Gastroesophageal sphincter (tissue), 4 donors: ENCODE data around the gene REPIN1. TPM values are rescaled to one million over a fixed set of nuclear protein-coding genes. Genes with fewer than 3 reads are reported as not detected.

Source experiments
- ATAC-seq: fragments of 150-250 bp; one replicate; pipeline ENCODE4 v1.9.1; 2016; ENCODE audit warnings: mild to moderate bottlenecking, moderate library complexity
- H3K27ac ChIP-seq, 4 donors: fragments of 200-600 bp; sonication (generic) in 3 of 4; 1 replicate in 3 of 4; 2 replicates in 1 of 4; pipeline ENCODE4 v1.5.1; 2016 to 2019
- H3K27me3 ChIP-seq: fragments of 200-600 bp; sonication (generic); one replicate; pipeline ENCODE4 v1.5.1; 2019
- H3K36me3 ChIP-seq, 2 donors: fragments of 200-600 bp; sonication (generic); one replicate each; pipeline ENCODE4 v1.5.1; 2019; ENCODE audit warnings: control low read depth in 1 of 2
- H3K4me1 ChIP-seq, 3 donors: fragments of 200-600 bp; sonication (generic); 1 replicate in 2 of 3; 2 replicates in 1 of 3; pipeline ENCODE4 v1.5.1; 2016 to 2019; ENCODE audit warnings: control low read depth in 2 of 3
- H3K4me3 ChIP-seq, 2 donors: fragments of 200-600 bp; sonication (generic); one replicate each; pipeline ENCODE4 v1.5.1; 2019; ENCODE audit warnings: mild to moderate bottlenecking in 1 of 2, moderate library complexity in 1 of 2
- H3K9me3 ChIP-seq, 3 donors: fragments of 200-600 bp; sonication (generic); one replicate each; pipeline ENCODE4 v1.5.1; 2017 to 2019; ENCODE audit warnings: control low read depth in 2 of 3
- CTCF ChIP-seq, 4 experiments: fragments of 200-600 bp in 2 of 4; fragments of 450-650 bp in 2 of 4; sonication (generic) in 1 of 4; IDR thresholded peaks; one replicate each; pipeline ENCODE4 v1.5.1; 2017 to 2019; ENCODE audit warnings: antibody characterized with exemption in 4 of 4, mild to moderate bottlenecking in 2 of 4, moderate library complexity in 2 of 4
- EP300 ChIP-seq: sonication (generic); formaldehyde crosslinking; IDR thresholded peaks from one replicate; pipeline ENCODE4 v1.6.1; 2017; ENCODE audit warnings: antibody characterized with exemption, mild to moderate bottlenecking
- POLR2A ChIP-seq, 2 donors: fragments of 450-650 bp; IDR thresholded peaks; one replicate each; pipeline ENCODE4 v1.6.1; 2017; ENCODE audit warnings: antibody characterized with exemption in 2 of 2, mild to moderate bottlenecking in 2 of 2, moderate library complexity in 1 of 2
- POLR2AphosphoS5 ChIP-seq: sonication (generic); formaldehyde crosslinking; IDR thresholded peaks from one replicate; pipeline ENCODE4 v1.6.1; 2017; ENCODE audit warnings: antibody characterized with exemption
- WGBS, 2 donors: methylation state at CpG; one replicate each; pipeline ENCODE4 v1.1.5; 2018; ENCODE audit warnings: low coverage in 1 of 2; 5-methylcytosine and 5-hydroxymethylcytosine counted together
- total RNA-seq, 4 donors: library from RNA; depleted of rRNA; stranded (reverse); fragments of >200 nt; gene quantifications; one replicate each; pipeline ENCODE4 v1.1.0, GENCODE V29; 2016

The REPIN1 gene
- total RNA-seq, 4 donors from 2014 or later = 72.7 to 132 (median 102) TPM

GRCh38 chr7:150378853-150379440 lies 10.3 kb downstream of the REPIN1 start, which contains the start of gene ZNF775:
Gene ZNF775, plus strand, starts transcription at chr7:150379330. Its CDS starts 9,141 bp downstream, at chr7:150388471.
- Histone ChIP-seq H3K4me3 (peak within 1 kb of the TSS; percentile 70 to 91), H3K9me3 (no peaks in the 10 kb centered on the region), H3K27me3 (no peaks in the 10 kb centered on the region), H3K4me1 (peaks cover 0 to 61% (median 9%) of the 10 kb centered on the region in 3 donors), H3K27ac (peak within 1 kb of the TSS; percentile 75 to 96 (median 94)), H3K36me3 (peaks cover 0 to 13% of the 10 kb centered on the region in 2 donors)
- TF ChIP-seq CTCF (IDR thresholded peaks at IDR 0.05) (no peak), EP300 (no peak), POLR2AphosphoS5 (peak; percentile 45), POLR2A (IDR thresholded peaks at IDR 0.05) (peak; percentile 86 to 87)
- ATAC-seq = peak; percentile 99
- WGBS, 2 donors = no CpG with 5 or more reads among the region's 60 CpGs

GRCh38 chr7:150379441-150380379 lies 11.1 kb downstream of the REPIN1 start:
- Histone ChIP-seq H3K27ac (peak overlapping the region; percentile 75 to 96 (median 94)), H3K9me3 (no peaks in the 10 kb centered on the region), H3K36me3 (peaks cover 0 to 6% of the 10 kb centered on the region in 2 donors), H3K4me3 (peak overlapping the region; percentile 70 to 91), H3K4me1 (peaks cover 0 to 65% (median 9%) of the 10 kb centered on the region in 3 donors), H3K27me3 (no peaks in the 10 kb centered on the region)
- ATAC-seq = peak; percentile 53
- WGBS, 2 donors = 0 to 1% methylated on average over 13 to 14 of the region's 52 CpGs
- TF ChIP-seq POLR2A (IDR thresholded peaks at IDR 0.05) = no peak
- TF ChIP-seq CTCF (IDR thresholded peaks at IDR 0.05) = no peak
- TF ChIP-seq EP300 = no peak
- no peak for TF ChIP-seq POLR2AphosphoS5

- TF ChIP-seq EP300 = no peak
- TF ChIP-seq POLR2A (IDR thresholded peaks at IDR 0.05) = no peak
- TF ChIP-seq CTCF (IDR thresholded peaks at IDR 0.05) = no peak
- TF ChIP-seq POLR2AphosphoS5 = no peak
- Histone ChIP-seq H3K27ac (peak overlapping the region in 3 of 4 donors; percentile 94 to 96 (median 95)), H3K4me1 (peaks cover 0 to 72% (median 9%) of the 10 kb centered on the region in 3 donors), H3K4me3 (peak overlapping the region in 1 of 2 donors; percentile 91), H3K9me3 (no peaks in the 10 kb centered on the region), H3K36me3 (no peaks in the 10 kb centered on the region), H3K27me3 (no peaks in the 10 kb centered on the region)
- ATAC-seq = no peak
- WGBS, 2 donors = 63 to 82% methylated on average over 4 to 11 of the region's 11 CpGs
These were observed 11.8 kb downstream of the REPIN1 start for GRCh38 chr7:150380463-150380862.

GRCh38 chr7:150381096-150381495 lies 12.5 kb downstream of the REPIN1 start:
- Histone ChIP-seq H3K36me3 (no peaks in the 10 kb centered on the region), H3K27ac (peak overlapping the region in 2 of 4 donors; percentile 11 to 96), H3K4me1 (peaks cover 0 to 77% (median 9%) of the 10 kb centered on the region in 3 donors), H3K27me3 (no peaks in the 10 kb centered on the region), H3K4me3 (no peak overlapping the region), H3K9me3 (no peaks in the 10 kb centered on the region)
- TF ChIP-seq EP300 (no peak), CTCF (IDR thresholded peaks at IDR 0.05) (no peak), POLR2AphosphoS5 (no peak), POLR2A (IDR thresholded peaks at IDR 0.05) (no peak)
- no peak for ATAC-seq
- WGBS, 2 donors = 97 to 100% methylated on average over 3 to 4 of the region's 9 CpGs
